Esophagus muscularis mucosa (tissue), 4 donors: ENCODE results near the gene PARD3B. TPM values are rescaled to one million over a fixed set of nuclear protein-coding genes. Genes with fewer than 3 reads are reported as not detected.

Source experiments
- DNase-seq: peaks from one replicate; pipeline ENCODE4 v3.0.0-alpha.2; 2017; ENCODE audit errors: extremely low spot score
- H3K27ac ChIP-seq, 4 donors: fragments of 200-600 bp; sonication (generic); replicated peaks in 1 of 4; 1 replicate in 3 of 4; 2 replicates in 1 of 4; pipeline ENCODE4 v1.5.1; 2016 to 2019; ENCODE audit warnings: mild to moderate bottlenecking in 1 of 4
- H3K27me3 ChIP-seq, 4 donors: fragments of 200-600 bp; sonication (generic); one replicate each; pipeline versions ENCODE4 v1.5.1 to v1.6.0; 2016 to 2019
- H3K36me3 ChIP-seq, 4 donors: fragments of 200-600 bp; sonication (generic); one replicate each; pipeline ENCODE4 v1.5.1; 2016 to 2019
- H3K4me1 ChIP-seq, 4 donors: fragments of 200-600 bp; sonication (generic); one replicate each; pipeline ENCODE4 v1.5.1; 2016 to 2019
- H3K4me3 ChIP-seq, 4 donors: fragments of 200-600 bp; sonication (generic); 1 replicate in 2 of 4; 2 replicates in 2 of 4; pipeline ENCODE4 v1.5.1; 2016 to 2019; ENCODE audit warnings: mild to moderate bottlenecking in 4 of 4, moderate library complexity in 1 of 4
- H3K9me3 ChIP-seq, 4 donors: fragments of 200-600 bp; sonication (generic); 1 replicate in 3 of 4; 2 replicates in 1 of 4; pipeline ENCODE4 v1.5.1; 2016 to 2019
- CTCF ChIP-seq, 3 experiments: fragments of 200-600 bp in 2 of 3; fragments of 450-650 bp in 1 of 3; sonication (generic) in 2 of 3; IDR thresholded peaks; one replicate each; pipeline ENCODE4 v1.5.1; 2017 to 2019; ENCODE audit warnings: antibody characterized with exemption in 3 of 3, mild to moderate bottlenecking in 2 of 3, moderate library complexity in 1 of 3
- EP300 ChIP-seq: sonication (generic); formaldehyde crosslinking; IDR thresholded peaks from one replicate; pipeline ENCODE4 v1.6.1; 2017; ENCODE audit warnings: antibody characterized with exemption
- POLR2A ChIP-seq: fragments of 450-650 bp; IDR thresholded peaks from one replicate; pipeline ENCODE4 v1.6.1; 2017; ENCODE audit warnings: antibody characterized with exemption, moderate library complexity, mild to moderate bottlenecking, low read depth
- POLR2AphosphoS5 ChIP-seq, 2 donors: sonication (generic); formaldehyde crosslinking; IDR thresholded peaks; one replicate each; pipeline ENCODE4 v1.6.1; 2017; ENCODE audit warnings: antibody characterized with exemption in 2 of 2
- WGBS: methylation state at CpG from one replicate; pipeline ENCODE4 v1.1.5; 2018; 5-methylcytosine and 5-hydroxymethylcytosine counted together
- intact Hi-C: fragments of 100-400 bp; cut with DNase I; formaldehyde crosslinking; loops from one replicate; pipeline ENCODE4 v1.15.1; 2023
- total RNA-seq, 4 donors: library from RNA; depleted of rRNA; stranded (reverse); fragments of >200 nt; gene quantifications; one replicate each; pipeline versions ENCODE4 v1.1.0 to v1.2.1, GENCODE V29; 2016

PARD3B gene
- total RNA-seq, 4 donors from 2014 or later, result 24.2 to 40.8 (median 32.5) TPM

- intact Hi-C loops, result no loop called here
- TF ChIP-seq POLR2A (no peak), POLR2AphosphoS5 (IDR thresholded peaks at IDR 0.05) (no peak), CTCF (IDR thresholded peaks at IDR 0.05) (no peak), EP300 (no peak)
- H3K4me1 ChIP-seq, result peaks cover 0 to 6% (median 4%) of the 10 kb centered on the region in 4 donors
- H3K27me3 ChIP-seq, result no peaks in the 10 kb centered on the region
- WGBS, result 74% methylated on average over 4 of the region's 4 CpGs
- H3K27ac ChIP-seq, result no peak overlapping the region
- H3K4me3 ChIP-seq, result no peak overlapping the region
- no peaks in the 10 kb centered on the region for H3K9me3 ChIP-seq
- no peak for DNase-seq
- H3K36me3 ChIP-seq, result no peaks in the 10 kb centered on the region
Measured at GRCh38 chr2:205032093-205032551, 486.8 kb downstream of the PARD3B start.

DNA sequence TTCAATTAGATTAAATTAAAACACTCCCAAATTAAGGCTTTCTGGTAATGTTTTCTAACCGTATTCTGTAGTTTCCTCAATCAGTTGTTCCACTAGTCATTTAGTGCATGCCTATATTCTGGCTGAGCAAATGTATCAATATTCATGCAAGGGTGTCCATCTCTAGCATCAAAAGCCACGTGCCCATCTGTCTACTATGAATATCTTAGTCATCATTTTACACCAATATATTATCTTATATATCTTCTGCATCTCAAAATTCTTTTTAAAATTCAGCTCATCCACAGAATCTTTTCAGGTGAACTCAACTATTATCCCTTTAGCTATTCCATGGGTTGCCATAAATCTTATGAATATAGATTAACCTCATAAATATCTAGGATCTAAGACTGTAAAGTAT lies 488.2 kb downstream of the PARD3B start:
- H3K27me3 ChIP-seq, result no peaks in the 10 kb centered on the region
- 90% methylated on average over 2 of the region's 2 CpGs for WGBS
- no peak for DNase-seq
- H3K9me3 ChIP-seq, result no peaks in the 10 kb centered on the region
- no peak for TF ChIP-seq POLR2A
- TF ChIP-seq CTCF (IDR thresholded peaks at IDR 0.05), result no peak
- TF ChIP-seq EP300, result no peak
- TF ChIP-seq POLR2AphosphoS5 (IDR thresholded peaks at IDR 0.05), result no peak
- peaks cover 0 to 6% (median 4%) of the 10 kb centered on the region in 4 donors for H3K4me1 ChIP-seq
- intact Hi-C loops, result no loop called here
- H3K36me3 ChIP-seq, result no peaks in the 10 kb centered on the region
- no peak overlapping the region for H3K4me3 ChIP-seq
- H3K27ac ChIP-seq, result no peak overlapping the region

DNA sequence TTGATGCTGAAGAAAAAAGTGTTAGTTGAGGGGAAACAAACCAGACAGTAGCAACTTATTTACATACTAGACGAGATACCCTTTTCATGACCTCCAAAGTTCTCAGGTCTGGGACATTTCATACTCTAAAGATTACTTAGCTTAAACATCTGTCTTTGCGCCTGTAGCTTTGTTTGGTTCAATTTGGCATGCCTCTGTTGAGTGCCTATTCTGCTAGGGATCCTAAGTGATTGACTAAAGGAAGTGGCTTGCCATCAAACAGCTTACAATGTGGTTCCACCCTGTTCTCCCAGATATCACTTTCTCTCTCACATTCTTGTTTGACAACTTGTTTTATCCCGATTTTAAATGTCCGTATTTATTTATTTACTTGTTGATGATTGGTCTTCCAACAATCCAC lies 488.8 kb downstream of the PARD3B start:
- Histone ChIP-seq H3K4me1 (peaks cover 0 to 6% (median 4%) of the 10 kb centered on the region in 4 donors), H3K27ac (no peak overlapping the region), H3K9me3 (no peaks in the 10 kb centered on the region), H3K27me3 (no peaks in the 10 kb centered on the region), H3K36me3 (no peaks in the 10 kb centered on the region), H3K4me3 (no peak overlapping the region)
- intact Hi-C loops, result no loop called here
- DNase-seq, result no peak
- TF ChIP-seq CTCF (IDR thresholded peaks at IDR 0.05) (no peak), POLR2A (no peak), POLR2AphosphoS5 (IDR thresholded peaks at IDR 0.05) (no peak)
- 70% methylated on average over 4 of the region's 4 CpGs for WGBS

DNA sequence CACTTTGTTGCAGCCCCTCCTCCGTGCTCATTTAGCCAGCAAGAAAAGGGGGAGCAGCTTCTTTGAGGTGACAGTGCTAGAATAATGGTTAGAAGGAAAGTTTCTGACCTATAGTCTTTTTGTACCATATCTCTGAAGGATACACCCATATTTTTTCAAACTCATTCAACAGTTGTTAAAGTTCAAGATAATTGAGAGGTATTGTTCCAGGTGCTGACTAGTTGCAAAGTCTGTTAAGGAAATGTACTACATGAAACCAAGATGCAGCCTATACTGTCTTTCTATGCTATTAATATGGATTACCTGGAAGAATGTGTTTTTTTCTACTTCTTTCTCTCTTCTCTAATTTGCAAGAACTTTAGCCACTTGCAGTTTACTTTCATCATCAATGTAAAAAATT lies 495.0 kb downstream of the PARD3B start:
- intact Hi-C loops, result no loop called here
- no peaks in the 10 kb centered on the region for H3K27me3 ChIP-seq
- H3K36me3 ChIP-seq, result no peaks in the 10 kb centered on the region
- no peak overlapping the region for H3K4me3 ChIP-seq
- 93% methylated on average over 1 of the region's 1 CpG for WGBS
- no peaks in the 10 kb centered on the region for H3K9me3 ChIP-seq
- DNase-seq, result no peak
- no peak overlapping the region for H3K27ac ChIP-seq
- TF ChIP-seq POLR2A (no peak), EP300 (no peak), CTCF (IDR thresholded peaks at IDR 0.05) (no peak), POLR2AphosphoS5 (IDR thresholded peaks at IDR 0.05) (no peak)
- H3K4me1 ChIP-seq, result no peaks in the 10 kb centered on the region

- no peaks in the 10 kb centered on the region for H3K36me3 ChIP-seq
- WGBS, result 67% methylated on average over 5 of the region's 5 CpGs
- intact Hi-C loops, result no loop called here
- H3K9me3 ChIP-seq, result no peaks in the 10 kb centered on the region
- TF ChIP-seq POLR2A (no peak), POLR2AphosphoS5 (IDR thresholded peaks at IDR 0.05) (no peak), CTCF (IDR thresholded peaks at IDR 0.05) (no peak), EP300 (no peak)
- H3K4me3 ChIP-seq, result no peak overlapping the region
- H3K27ac ChIP-seq, result no peak overlapping the region
- no peak for DNase-seq
- no peaks in the 10 kb centered on the region for H3K4me1 ChIP-seq
- H3K27me3 ChIP-seq, result no peaks in the 10 kb centered on the region
Measured at GRCh38 chr2:205041472-205042130, 496.3 kb downstream of the PARD3B start.
